Neural progenitor cell (in vitro differentiated cells): ENCODE measurements around the gene WDR5. TPM values are rescaled to one million over a fixed set of nuclear protein-coding genes. Genes with fewer than 3 reads are reported as not detected.
A peak's percentile ranks its signal among the peaks of the same experiment; 100 is the strongest.

Source experiments
- DNase-seq: peaks from one replicate; pipeline ENCODE4 v3.0.0-alpha.2; 2016; ENCODE audit warnings: low spot score
- H2AFZ ChIP-seq: fragments of 200-600 bp; sonication (generic); replicated peaks from 2 replicates; pipeline ENCODE4 v1.6.1; 2016; ENCODE audit warnings: antibody characterized with exemption
- H3F3A ChIP-seq: fragments of 200-600 bp; sonication (generic); 2 replicates; pipeline ENCODE4 v1.6.1; 2016; ENCODE audit warnings: antibody characterized with exemption, low read depth
- H3K27ac ChIP-seq: fragments of 200-600 bp; sonication (generic); 2 replicates; pipeline ENCODE4 v1.5.1; 2016; ENCODE audit warnings: mild to moderate bottlenecking
- H3K27me3 ChIP-seq: fragments of 200-600 bp; sonication (generic); 2 replicates; pipeline ENCODE4 v1.6.1; 2016; ENCODE audit warnings: mild to moderate bottlenecking, moderate library complexity
- H3K36me3 ChIP-seq: fragments of 200-600 bp; sonication (generic); 2 replicates; pipeline ENCODE4 v1.5.1; 2016
- H3K4me1 ChIP-seq: fragments of 200-600 bp; sonication (generic); 2 replicates; pipeline ENCODE4 v1.6.1; 2016; ENCODE audit warnings: mixed run types
- H3K4me2 ChIP-seq: fragments of 200-600 bp; sonication (generic); 2 replicates; pipeline ENCODE4 v1.6.1; 2016
- H3K4me3 ChIP-seq: fragments of 200-600 bp; sonication (generic); 2 replicates; pipeline ENCODE4 v1.5.1; 2016
- H3K79me2 ChIP-seq: fragments of 200-600 bp; sonication (generic); 2 replicates; pipeline ENCODE4 v1.6.1; 2016; ENCODE audit warnings: low read depth
- H3K9ac ChIP-seq: fragments of 200-600 bp; sonication (generic); 2 replicates; pipeline ENCODE4 v1.6.1; 2016
- H3K9me3 ChIP-seq: fragments of 200-600 bp; sonication (generic); 2 replicates; pipeline ENCODE4 v1.5.1; 2016; ENCODE audit warnings: low read depth
- H4K20me1 ChIP-seq: fragments of 200-600 bp; sonication (generic); 2 replicates; pipeline ENCODE4 v1.6.1; 2016; ENCODE audit warnings: low read depth
- H3K27ac Mint-ChIP-seq: 3 replicates; pipeline ENCODE4 v1.8.0; 2021; ENCODE audit warnings: mixed read lengths
- H3K27me3 Mint-ChIP-seq: 2 replicates; pipeline ENCODE4 v1.8.0; 2022; ENCODE audit warnings: low read depth, mild to moderate bottlenecking, inconsistent platforms, moderate library complexity, mixed read lengths; ENCODE audit not compliant: insufficient read depth
- H3K36me3 Mint-ChIP-seq: 3 replicates; pipeline ENCODE4 v1.8.0; 2021; ENCODE audit warnings: mixed read lengths
- H3K4me1 Mint-ChIP-seq: 3 replicates; pipeline ENCODE4 v1.8.0; 2021; ENCODE audit warnings: mixed read lengths
- H3K4me3 Mint-ChIP-seq: 3 replicates; pipeline ENCODE4 v1.8.0; 2021; ENCODE audit warnings: mild to moderate bottlenecking, moderate library complexity, mixed read lengths
- H3K9me3 Mint-ChIP-seq: 3 replicates; pipeline ENCODE4 v1.8.0; 2020; ENCODE audit warnings: mixed read lengths
- CTCF ChIP-seq: fragments of 200-600 bp; sonication (generic); IDR thresholded peaks from 2 replicates; pipeline ENCODE4 v1.5.1; 2017; ENCODE audit warnings: antibody characterized with exemption, mild to moderate bottlenecking
- EZH2 ChIP-seq: fragments of 200-600 bp; sonication (generic); IDR thresholded peaks from 2 replicates; pipeline ENCODE4 v1.6.1; 2017; ENCODE audit warnings: antibody characterized with exemption, mild to moderate bottlenecking, moderate library complexity
- EZH2phosphoT487 ChIP-seq: fragments of 200-600 bp; sonication (generic); IDR thresholded peaks from 2 replicates; pipeline ENCODE4 v1.6.1; 2017; ENCODE audit warnings: antibody characterized with exemption
- total RNA-seq: library from RNA; depleted of rRNA; stranded (reverse); fragments of >200 nt; gene quantifications from 2 replicates; pipeline ENCODE4 v1.2.3, GENCODE V29; 2015; ENCODE audit warnings: low replicate concordance

The WDR5 gene
- total RNA-seq, 1 donor from 2014 or later, result 26.7 TPM

DNA sequence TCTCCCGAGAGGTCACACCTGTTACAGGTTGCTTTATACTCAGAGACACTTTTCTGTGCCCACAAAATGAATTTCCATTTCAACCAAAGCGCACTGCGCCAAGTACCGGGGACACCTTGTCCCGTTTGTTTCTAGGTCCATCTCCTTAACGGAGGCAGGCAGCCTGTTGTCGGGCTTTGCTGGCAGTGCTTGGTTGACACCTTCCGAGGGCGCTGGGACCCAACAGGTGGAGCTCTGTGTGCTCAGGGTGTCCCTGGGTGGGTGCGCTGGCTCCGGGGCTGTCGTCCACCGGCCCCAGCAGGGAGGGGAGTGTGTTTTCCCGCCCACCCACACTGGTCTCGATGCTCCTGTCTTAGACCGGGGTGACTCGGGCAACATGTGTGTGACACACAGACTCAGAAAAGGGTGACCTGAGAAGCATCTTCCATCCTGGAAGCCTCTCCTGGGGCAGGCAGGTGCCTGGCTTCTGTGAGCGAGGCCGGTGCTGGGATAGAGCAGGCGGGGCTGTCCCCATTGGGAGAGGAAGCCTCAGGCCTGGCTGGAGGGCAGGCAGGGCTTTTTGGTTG lies 20.0 kb downstream of the WDR5 start:
- Histone ChIP-seq H3K4me2 (no peak overlapping the region), H3K9me3 (no peaks in the 10 kb centered on the region), H3K4me3 (no peak overlapping the region), H2AFZ (no peak overlapping the region), H3K4me1 (no peaks in the 10 kb centered on the region), H3K27me3 (no peaks in the 10 kb centered on the region), H4K20me1 (no peaks in the 10 kb centered on the region), H3K79me2 (no peaks in the 10 kb centered on the region), H3K27ac (no peak overlapping the region), H3K36me3 (no peaks in the 10 kb centered on the region), H3F3A (peaks cover 13% of the 10 kb centered on the region), H3K9ac (no peak overlapping the region)
- H3K4me3 Mint-ChIP-seq, result peak overlapping the region; percentile 41
- H3K36me3 Mint-ChIP-seq, result peaks cover 23% of the 10 kb centered on the region
- peaks cover 3% of the 10 kb centered on the region for H3K27me3 Mint-ChIP-seq
- no peaks in the 10 kb centered on the region for H3K9me3 Mint-ChIP-seq
- H3K4me1 Mint-ChIP-seq, result peaks cover 6% of the 10 kb centered on the region
- no peak overlapping the region for H3K27ac Mint-ChIP-seq
- TF ChIP-seq CTCF (no peak), EZH2 (no peak), EZH2phosphoT487 (no peak)
- no peak for DNase-seq

DNA sequence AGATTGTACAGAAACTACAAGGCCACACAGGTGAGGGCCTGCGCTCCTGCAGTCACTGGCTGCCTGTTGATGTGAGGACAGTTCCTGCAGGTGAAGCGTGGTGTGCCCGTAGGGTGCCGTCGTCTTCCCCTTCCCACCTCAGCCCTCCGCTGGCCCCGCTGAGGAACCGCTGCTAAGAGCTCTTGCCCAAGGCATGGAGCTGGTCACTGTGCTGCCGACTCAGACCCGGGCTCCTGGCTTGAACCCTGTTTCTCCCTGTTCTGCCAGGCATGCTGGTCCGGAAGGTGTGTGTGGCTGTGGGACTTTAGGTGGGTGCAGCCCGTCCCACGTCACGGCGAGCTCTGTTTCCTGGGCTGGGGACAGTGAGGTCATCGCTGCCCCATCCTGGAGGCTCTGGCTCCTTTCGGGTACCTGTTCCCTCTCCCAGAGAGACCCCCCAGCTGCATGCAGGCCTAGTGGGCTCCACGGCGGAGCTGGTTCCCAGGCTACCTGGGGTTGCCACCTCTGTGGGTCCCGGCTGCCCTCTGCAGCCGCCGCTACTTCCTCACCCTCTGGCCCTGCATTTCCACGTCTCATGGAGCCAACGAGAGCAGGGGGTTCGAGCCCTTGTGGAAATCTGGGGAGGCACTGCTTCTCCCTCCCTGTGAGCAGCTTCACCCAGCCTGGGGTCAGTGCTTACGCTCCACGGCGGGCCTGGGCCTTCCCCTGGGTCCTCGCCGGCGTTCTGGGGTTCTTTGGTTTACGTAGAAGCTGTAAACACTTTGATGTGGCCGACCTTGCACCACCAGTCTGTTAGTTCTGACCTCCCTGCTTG lies 20.9 kb downstream of the WDR5 start:
- no peak overlapping the region for H3K4me3 ChIP-seq
- no peak overlapping the region for H3K27ac ChIP-seq
- no peaks in the 10 kb centered on the region for H3K27me3 ChIP-seq
- Mint-ChIP-seq H3K9me3 (no peaks in the 10 kb centered on the region), H3K36me3 (peaks cover 19% of the 10 kb centered on the region), H3K4me1 (no peaks in the 10 kb centered on the region), H3K27me3 (peaks cover 3% of the 10 kb centered on the region), H3K4me3 (no peak overlapping the region), H3K27ac (no peak overlapping the region)
- H3K79me2 ChIP-seq, result no peaks in the 10 kb centered on the region
- no peak overlapping the region for H3K9ac ChIP-seq
- no peaks in the 10 kb centered on the region for H3K36me3 ChIP-seq
- H3K9me3 ChIP-seq, result no peaks in the 10 kb centered on the region
- no peak overlapping the region for H3K4me2 ChIP-seq
- H4K20me1 ChIP-seq, result no peaks in the 10 kb centered on the region
- TF ChIP-seq CTCF (no peak), EZH2phosphoT487 (no peak), EZH2 (no peak)
- no peak for DNase-seq
- H3F3A ChIP-seq, result peaks cover 13% of the 10 kb centered on the region
- H3K4me1 ChIP-seq, result no peaks in the 10 kb centered on the region
- H2AFZ ChIP-seq, result no peak overlapping the region

DNA sequence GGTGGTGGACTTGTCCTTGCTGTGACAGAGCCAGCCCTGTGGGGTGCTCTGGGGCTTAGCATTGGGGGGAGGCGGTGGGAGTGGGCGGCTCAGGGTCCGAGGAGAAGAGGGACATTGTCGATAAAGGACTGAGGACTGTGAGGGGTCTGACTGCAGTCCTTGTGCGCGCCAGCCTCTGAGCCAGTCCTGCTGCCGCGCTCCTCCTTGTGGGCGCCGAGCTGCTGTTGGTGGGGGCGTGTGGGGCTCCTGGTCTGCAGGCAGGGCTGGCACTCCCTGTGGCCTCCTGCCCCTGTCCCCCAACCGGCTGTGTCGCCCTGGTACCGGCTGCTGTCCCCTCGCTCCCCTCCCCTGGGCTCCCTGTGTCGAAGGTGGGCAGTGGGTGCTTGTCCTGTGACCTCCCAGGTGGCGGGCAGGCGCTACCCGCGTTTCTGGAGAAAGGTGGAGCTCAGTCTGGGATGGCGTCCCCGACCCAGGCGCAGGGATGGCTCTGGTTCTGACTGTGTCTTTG lies 21.6 kb downstream of the WDR5 start:
- no peak for DNase-seq
- no peak overlapping the region for H3K4me3 ChIP-seq
- Mint-ChIP-seq H3K4me3 (no peak overlapping the region), H3K9me3 (no peaks in the 10 kb centered on the region), H3K36me3 (peaks cover 19% of the 10 kb centered on the region), H3K27ac (no peak overlapping the region), H3K4me1 (no peaks in the 10 kb centered on the region), H3K27me3 (peaks cover 3% of the 10 kb centered on the region)
- H3K4me2 ChIP-seq, result no peak overlapping the region
- H3K9me3 ChIP-seq, result no peaks in the 10 kb centered on the region
- H3K36me3 ChIP-seq, result no peaks in the 10 kb centered on the region
- H3K79me2 ChIP-seq, result no peaks in the 10 kb centered on the region
- H3K9ac ChIP-seq, result no peak overlapping the region
- peaks cover 13% of the 10 kb centered on the region for H3F3A ChIP-seq
- H3K27ac ChIP-seq, result no peak overlapping the region
- TF ChIP-seq EZH2phosphoT487 (no peak), CTCF (no peak), EZH2 (no peak)
- peaks cover 2% of the 10 kb centered on the region for H3K27me3 ChIP-seq
- H2AFZ ChIP-seq, result no peak overlapping the region
- no peaks in the 10 kb centered on the region for H3K4me1 ChIP-seq
- H4K20me1 ChIP-seq, result no peaks in the 10 kb centered on the region
